ENCODE data around the gene ZBTB11.

The ZBTB11 gene

GRCh38 chr3:101676765-101677435 lies at the start of gene ZBTB11:
ZBTB11 (minus strand) TSS chr3:101677132; CDS start chr3:101676914, 218 bp downstream.
- DNase-seq (ENCODE audit: low read depth): peak; percentile 100
- peak; percentile 80 for TF ChIP-seq CTCF (conservative IDR thresholded peaks at IDR 0.05; ENCODE audit: low read length)
- H3K4me3 ChIP-seq (ENCODE audit: low read length): peak within 1 kb of the TSS; percentile 95

GRCh38 chr3:101725890-101726275 lies 49.0 kb upstream of the ZBTB11 start:
- DNase-seq (ENCODE audit: low read depth): no peak
- peak overlapping the region; percentile 93 for H3K4me3 ChIP-seq (ENCODE audit: low read length)
- TF ChIP-seq CTCF (conservative IDR thresholded peaks at IDR 0.05; ENCODE audit: low read length): no peak

- H3K4me3 ChIP-seq (ENCODE audit: low read length): peak overlapping the region; percentile 93
- DNase-seq (ENCODE audit: low read depth): peak; percentile 6
- TF ChIP-seq CTCF (conservative IDR thresholded peaks at IDR 0.05; ENCODE audit: low read length): no peak
Observed at GRCh38 chr3:101725194-101725889, 48.4 kb upstream of the ZBTB11 start.

- peak within 1 kb of the TSS; percentile 93 for H3K4me3 ChIP-seq (ENCODE audit: low read length)
- no peak for TF ChIP-seq CTCF (conservative IDR thresholded peaks at IDR 0.05; ENCODE audit: low read length)
- DNase-seq (ENCODE audit: low read depth): peak; percentile 86
Observed at GRCh38 chr3:101724329-101725193, 47.6 kb upstream of the ZBTB11 start, which contains the start of gene CEP97. CEP97 (plus strand) TSS chr3:101724614; CDS start chr3:101724677, 63 bp downstream.

GRCh38 chr3:101722394-101723173 lies 45.7 kb upstream of the ZBTB11 start:
- TF ChIP-seq CTCF (conservative IDR thresholded peaks at IDR 0.05; ENCODE audit: low read length): no peak
- no peak for DNase-seq (ENCODE audit: low read depth)
- H3K4me3 ChIP-seq (ENCODE audit: low read length): no peak overlapping the region

All from AG10803 (cell line).